GM19395 (cell line): ENCODE data around the gene TRAPPC3.
A peak's percentile ranks its signal among the peaks of the same experiment; 100 is the strongest.

Experiments
- ATAC-seq: cut with Tn5 transposase; IDR thresholded peaks from one replicate; pipeline ENCODE4 v1.9.1; 2021; ENCODE audit warnings: mild to moderate bottlenecking, moderate library complexity; ENCODE audit not compliant: unreplicated experiment

TRAPPC3 gene

GRCh38 chr1:36107394-36107793 is 41.9 kb downstream of the TRAPPC3 start:
- ATAC-seq = no peak

- no peak for ATAC-seq
Observed at GRCh38 chr1:36106269-36106668, 43.0 kb downstream of the TRAPPC3 start.

GRCh38 chr1:36101546-36101945 is 47.7 kb downstream of the TRAPPC3 start:
- no peak for ATAC-seq

GRCh38 chr1:36100376-36100775 is 48.9 kb downstream of the TRAPPC3 start:
- no peak for ATAC-seq

GRCh38 chr1:36099681-36100341 is 49.5 kb downstream of the TRAPPC3 start:
- no peak for ATAC-seq

- no peak for ATAC-seq
Observed at GRCh38 chr1:36098650-36099365, 50.5 kb downstream of the TRAPPC3 start.

GRCh38 chr1:36097693-36098585 is 51.3 kb downstream of the TRAPPC3 start:
- no peak for ATAC-seq

GRCh38 chr1:36096500-36097432 is 52.5 kb downstream of the TRAPPC3 start:
- no peak for ATAC-seq

GRCh38 chr1:36095760-36096405 is 53.4 kb downstream of the TRAPPC3 start:
- ATAC-seq = no peak

GRCh38 chr1:36094621-36095061 is 54.6 kb downstream of the TRAPPC3 start:
- ATAC-seq = no peak

GRCh38 chr1:36093929-36094328 is 55.4 kb downstream of the TRAPPC3 start:
- no peak for ATAC-seq

- ATAC-seq = no peak
Observed at GRCh38 chr1:36093226-36093625, 56.1 kb downstream of the TRAPPC3 start.

GRCh38 chr1:36092798-36093185 is 56.5 kb downstream of the TRAPPC3 start:
- no peak for ATAC-seq

GRCh38 chr1:36092166-36092797 is 57.0 kb downstream of the TRAPPC3 start:
- no peak for ATAC-seq

- no peak for ATAC-seq
Observed at GRCh38 chr1:36091698-36092097, 57.6 kb downstream of the TRAPPC3 start.

GRCh38 chr1:36091141-36091540 is 58.1 kb downstream of the TRAPPC3 start:
- no peak for ATAC-seq

GRCh38 chr1:36089393-36090121 is 59.7 kb downstream of the TRAPPC3 start:
- no peak for ATAC-seq

- ATAC-seq = peak; percentile 83
Observed at GRCh38 chr1:36088577-36089392, 60.5 kb downstream of the TRAPPC3 start, which contains the start of gene ADPRS. TSS of gene ADPRS (plus strand) at chr1:36088892. CDS start at chr1:36088905, 13 bp downstream.
